CD4-positive, alpha-beta T cell (primary cell): ENCODE measurements around the gene ARSJ. TPM values are rescaled to one million over a fixed set of nuclear protein-coding genes. Genes with fewer than 3 reads are reported as not detected.
A peak's percentile ranks its signal among the peaks of the same experiment; 100 is the strongest.

Experiments
- ATAC-seq: fragments of 200-7000 bp; cut with Tn5 transposase; one replicate; pipeline ENCODE4 v1.10.0; 2022; ENCODE audit warnings: mild to moderate bottlenecking; ENCODE audit not compliant: poor library complexity
- CTCF ChIA-PET: fragments of 350-600 bp; sonication (Branson Sonifier 250); formaldehyde crosslinking; loops from one replicate; lab custom pipeline; 2021; ENCODE audit warnings: antibody characterized with exemption, inconsistent platforms; lab: Charles Lee
- POLR2A ChIA-PET: fragments of 350-600 bp; sonication (Branson Sonifier 250); formaldehyde crosslinking; loops from one replicate; lab custom pipeline; 2021; ENCODE audit warnings: antibody characterized with exemption, inconsistent platforms; lab: Charles Lee
- DNase-seq, 14 experiments: peaks; one replicate each; pipeline ENCODE4 v3.0.0-alpha.2; 2013 to 2020; ENCODE audit warnings: mixed read lengths in 2 of 14
- H3K27ac ChIP-seq, 2 donors: one replicate each; pipeline versions ENCODE4 v1.5.1 to v1.7.0; 2013; ENCODE audit warnings: low read length in 2 of 2, low read depth in 1 of 2, mild to moderate bottlenecking in 1 of 2
- H3K27me3 ChIP-seq, 2 experiments: 1 replicate in 1 of 2; 2 replicates in 1 of 2; pipeline versions ENCODE4 v1.6.1 to v1.7.0; 2013; ENCODE audit warnings: low read length in 2 of 2, control low read depth in 1 of 2, mild to moderate bottlenecking in 1 of 2, moderate library complexity in 1 of 2; ENCODE audit not compliant: insufficient read depth in 2 of 2, control insufficient read depth in 1 of 2
- H3K36me3 ChIP-seq: one replicate; pipeline ENCODE4 v1.6.1; 2013; ENCODE audit warnings: low read length, control low read depth; ENCODE audit not compliant: insufficient read depth
- H3K4me1 ChIP-seq: one replicate; pipeline ENCODE4 v1.6.1; 2013; ENCODE audit warnings: low read length, control low read depth; ENCODE audit not compliant: insufficient read depth
- H3K4me3 ChIP-seq: one replicate; pipeline ENCODE4 v1.5.1; 2013; ENCODE audit warnings: mild to moderate bottlenecking, low read length, moderate library complexity
- H3K9me3 ChIP-seq, 2 experiments: 1 replicate in 1 of 2; 2 replicates in 1 of 2; pipeline versions ENCODE4 v1.6.1 to v1.7.0; 2013; ENCODE audit warnings: low read length in 2 of 2, mild to moderate bottlenecking in 2 of 2, control low read depth in 1 of 2, moderate library complexity in 1 of 2; ENCODE audit not compliant: control insufficient read depth in 1 of 2, insufficient read depth in 1 of 2
- H3K27ac Mint-ChIP-seq: one replicate; pipeline ENCODE4 v1.8.0; 2020; ENCODE audit warnings: mixed read lengths
- H3K27me3 Mint-ChIP-seq: one replicate; pipeline ENCODE4 v1.8.0; 2021; ENCODE audit warnings: mixed read lengths
- H3K36me3 Mint-ChIP-seq: one replicate; pipeline ENCODE4 v1.8.0; 2021; ENCODE audit warnings: low read depth, mixed read lengths
- H3K4me1 Mint-ChIP-seq: one replicate; pipeline ENCODE4 v1.8.0; 2021; ENCODE audit warnings: low read depth, mixed read lengths
- H3K4me3 Mint-ChIP-seq: one replicate; pipeline ENCODE4 v1.8.0; 2020; ENCODE audit warnings: mild to moderate bottlenecking, mixed read lengths
- H3K9me3 Mint-ChIP-seq: one replicate; pipeline ENCODE4 v1.8.0; 2020; ENCODE audit warnings: mixed read lengths
- CTCF ChIP-seq: fragments of 200-600 bp; IDR thresholded peaks from one replicate; pipeline ENCODE4 v1.8.0; 2022; ENCODE audit warnings: antibody characterized with exemption, mild to moderate bottlenecking
- intact Hi-C, 2 experiments: fragments of 100-400 bp; cut with DNase I in 1 of 2; cut with micrococcal nuclease in 1 of 2; formaldehyde crosslinking; loops; one replicate each; pipeline versions ENCODE4 v1.15.1 to v1.9.0; 2023 to 2025; cut with DNase I, micrococcal nuclease
- total RNA-seq, 174 experiments: library from RNA in 2 of 174; stranded (reverse) in 2 of 174; gene quantifications; one replicate each; pipeline ENCODE4 v1.2.3 and lab custom pipeline; 2021 to 2026

The ARSJ gene
- total RNA-seq, 2 experiments from 2014 or later = not detected

- no peak for DNase-seq
- no peaks in the 10 kb centered on the region for H3K36me3 Mint-ChIP-seq
- H3K27ac Mint-ChIP-seq = no peak overlapping the region
- no peak overlapping the region for H3K4me3 ChIP-seq
- H3K27me3 ChIP-seq = peaks cover 16 to 25% of the 10 kb centered on the region in 2 experiments
- H3K27ac ChIP-seq = no peak overlapping the region
- CTCF ChIA-PET = interaction anchor here (1.7 kb wide), 1 partner anchor 10 kb away, joined by 3 read pairs; no protein-coding TSS in a partner anchor
- peaks cover 3% of the 10 kb centered on the region for H3K9me3 Mint-ChIP-seq
- no peak for ATAC-seq
- no peak for TF ChIP-seq CTCF
- H3K4me1 Mint-ChIP-seq = peaks cover 29% of the 10 kb centered on the region
- no peak overlapping the region for H3K4me3 Mint-ChIP-seq
- peaks cover 55% of the 10 kb centered on the region for H3K27me3 Mint-ChIP-seq
- POLR2A ChIA-PET = no interaction called here
- peaks cover 0 to 18% of the 10 kb centered on the region in 2 experiments for H3K9me3 ChIP-seq
- peaks cover 15% of the 10 kb centered on the region for H3K4me1 ChIP-seq
- intact Hi-C loops = no loop called here
- no peaks in the 10 kb centered on the region for H3K36me3 ChIP-seq
Measured at GRCh38 chr4:113982181-113982580, 2.7 kb upstream of the ARSJ start.

DNA sequence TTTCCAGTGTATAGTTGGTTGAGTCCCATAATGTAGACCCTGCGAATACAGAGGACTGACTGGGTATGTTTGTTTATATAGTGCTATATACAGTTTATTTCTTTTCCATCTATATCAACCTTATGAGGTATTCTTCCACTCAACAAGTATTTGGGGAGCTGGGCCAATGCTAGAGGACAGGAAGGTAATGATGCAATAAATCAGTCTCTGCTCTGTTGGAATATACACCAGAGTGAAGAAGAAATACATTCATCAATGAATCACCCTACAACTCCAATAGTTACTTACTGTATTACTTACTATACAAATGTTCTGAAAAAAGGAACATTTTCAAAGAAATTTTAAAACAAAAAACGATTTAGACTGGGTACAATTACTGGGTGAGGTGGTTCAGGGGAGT is 2.1 kb upstream of the ARSJ start:
- H3K36me3 ChIP-seq = no peaks in the 10 kb centered on the region
- intact Hi-C loops = no loop called here
- H3K27me3 ChIP-seq = peaks cover 16 to 25% of the 10 kb centered on the region in 2 experiments
- H3K4me1 ChIP-seq = peaks cover 15% of the 10 kb centered on the region
- ATAC-seq (no peak), DNase-seq (no peak)
- TF ChIP-seq CTCF = no peak
- CTCF ChIA-PET = no interaction called here
- peaks cover 33% of the 10 kb centered on the region for H3K4me1 Mint-ChIP-seq
- H3K27me3 Mint-ChIP-seq = peaks cover 55% of the 10 kb centered on the region
- H3K4me3 Mint-ChIP-seq = no peak overlapping the region
- H3K4me3 ChIP-seq = no peak overlapping the region
- peaks cover 0 to 18% of the 10 kb centered on the region in 2 experiments for H3K9me3 ChIP-seq
- H3K27ac Mint-ChIP-seq = no peak overlapping the region
- POLR2A ChIA-PET = no interaction called here
- peaks cover 3% of the 10 kb centered on the region for H3K9me3 Mint-ChIP-seq
- H3K27ac ChIP-seq = no peak overlapping the region
- H3K36me3 Mint-ChIP-seq = no peaks in the 10 kb centered on the region

- no peak overlapping the region for H3K27ac Mint-ChIP-seq
- H3K27me3 Mint-ChIP-seq = peaks cover 60% of the 10 kb centered on the region
- ChIA-PET CTCF (no interaction called here), POLR2A (interaction anchor here (0.6 kb wide), 1 partner anchor 84 kb away, joined by 3 read pairs; no protein-coding TSS in a partner anchor)
- no peak overlapping the region for H3K27ac ChIP-seq
- H3K27me3 ChIP-seq = peaks cover 19 to 25% of the 10 kb centered on the region in 2 experiments
- ATAC-seq = no peak
- no peaks in the 10 kb centered on the region for H3K36me3 Mint-ChIP-seq
- peak overlapping the region; percentile 80 for H3K4me3 Mint-ChIP-seq
- H3K4me3 ChIP-seq = peak overlapping the region; percentile 58
- intact Hi-C loops = no loop called here
- H3K4me1 Mint-ChIP-seq = peaks cover 33% of the 10 kb centered on the region
- H3K4me1 ChIP-seq = peaks cover 15% of the 10 kb centered on the region
- TF ChIP-seq CTCF = no peak
- peaks cover 0 to 14% of the 10 kb centered on the region in 2 experiments for H3K9me3 ChIP-seq
- no peak for DNase-seq
- no peaks in the 10 kb centered on the region for H3K36me3 ChIP-seq
- H3K9me3 Mint-ChIP-seq = peaks cover 3% of the 10 kb centered on the region
Measured at GRCh38 chr4:113979905-113980615, 613 bp upstream of the ARSJ start.
